ENCODE data around the gene ABLIM2.

The ABLIM2 gene

DNA sequence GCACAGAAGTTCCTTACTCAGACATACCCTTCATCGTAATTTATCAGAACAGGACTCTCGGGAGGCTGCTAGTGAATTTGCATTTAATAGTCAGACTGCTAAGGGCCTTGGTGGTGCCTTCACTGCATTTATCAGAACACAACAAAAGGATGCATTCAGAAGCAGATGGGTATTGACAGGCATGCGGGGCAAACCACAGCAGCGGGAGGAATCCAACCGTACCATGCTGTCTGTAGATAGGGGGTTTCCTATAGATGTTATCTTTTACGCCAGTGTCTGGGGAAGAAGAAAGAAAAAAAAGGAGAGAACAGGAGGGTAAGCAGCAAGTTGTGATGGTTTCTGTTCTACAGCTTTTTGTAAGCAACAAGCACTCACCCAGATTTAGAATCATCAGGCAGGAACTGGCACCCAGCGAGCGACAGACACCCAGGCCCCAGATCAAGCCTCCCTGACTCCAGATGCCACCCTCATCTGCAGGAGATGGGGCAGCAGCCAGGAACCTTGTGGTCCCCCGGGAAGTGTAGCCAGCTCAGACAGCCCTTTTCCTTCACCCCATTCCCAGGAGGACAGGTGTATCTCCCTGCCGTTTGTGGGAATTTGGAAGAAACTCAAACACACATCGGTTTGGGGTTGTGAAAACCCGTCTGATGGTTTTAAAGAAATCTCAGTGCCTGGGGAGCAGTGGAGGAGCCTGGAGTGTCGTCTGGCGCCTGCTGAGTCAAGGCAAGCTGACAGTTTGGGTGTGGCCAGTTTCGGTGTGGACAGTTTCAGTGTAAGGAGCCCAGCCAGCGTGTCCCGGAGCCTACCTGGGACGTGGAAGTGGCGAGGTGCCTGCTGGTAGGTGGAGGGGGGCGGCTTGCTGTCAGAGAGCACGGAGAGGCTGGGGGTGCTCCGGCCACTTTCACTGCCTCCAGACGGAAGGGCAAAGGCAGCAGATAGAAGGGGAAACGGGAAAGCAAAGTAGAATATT lies 138.9 kb downstream of the ABLIM2 start:
- DNase-seq: no peak

DNA sequence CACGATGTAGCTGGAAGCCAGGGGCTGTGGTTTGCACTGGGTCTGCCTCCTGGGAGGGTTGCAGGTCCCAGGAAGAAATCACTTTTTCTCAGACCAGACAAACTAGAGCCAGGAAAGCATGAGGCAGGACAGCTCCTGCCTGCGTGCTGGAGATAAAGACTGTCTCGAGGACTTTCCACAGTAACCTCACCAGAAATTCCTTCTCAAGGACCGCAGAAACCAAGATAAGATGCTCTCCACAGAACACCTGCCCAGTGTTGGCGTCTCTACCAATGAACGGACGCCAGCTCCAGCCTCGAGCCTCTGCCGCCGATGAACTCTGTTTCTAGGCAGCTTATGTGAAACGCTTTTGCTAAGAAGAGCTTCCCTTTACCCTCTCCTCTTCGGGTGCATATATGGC lies 142.1 kb downstream of the ABLIM2 start:
- no peak for DNase-seq

DNA sequence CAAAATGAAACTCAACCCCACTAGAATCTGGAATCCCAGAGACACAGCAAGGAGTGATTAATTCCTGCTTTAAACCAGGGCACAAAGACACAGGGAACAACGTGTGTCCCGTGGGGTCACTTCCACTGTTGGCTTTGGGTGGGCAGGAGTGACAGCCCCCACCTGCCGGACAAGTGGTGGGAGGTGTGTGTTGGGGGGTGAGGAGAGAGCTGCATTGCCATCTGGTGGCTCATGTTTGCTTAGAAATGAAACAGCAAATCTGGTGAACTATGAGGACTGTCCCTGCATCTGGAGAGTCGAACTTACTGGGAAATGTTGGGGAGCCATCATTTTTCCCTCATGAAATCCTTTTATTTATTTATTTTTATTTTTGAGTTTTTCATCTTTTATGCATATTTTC lies 143.1 kb downstream of the ABLIM2 start:
- DNase-seq: no peak

DNA sequence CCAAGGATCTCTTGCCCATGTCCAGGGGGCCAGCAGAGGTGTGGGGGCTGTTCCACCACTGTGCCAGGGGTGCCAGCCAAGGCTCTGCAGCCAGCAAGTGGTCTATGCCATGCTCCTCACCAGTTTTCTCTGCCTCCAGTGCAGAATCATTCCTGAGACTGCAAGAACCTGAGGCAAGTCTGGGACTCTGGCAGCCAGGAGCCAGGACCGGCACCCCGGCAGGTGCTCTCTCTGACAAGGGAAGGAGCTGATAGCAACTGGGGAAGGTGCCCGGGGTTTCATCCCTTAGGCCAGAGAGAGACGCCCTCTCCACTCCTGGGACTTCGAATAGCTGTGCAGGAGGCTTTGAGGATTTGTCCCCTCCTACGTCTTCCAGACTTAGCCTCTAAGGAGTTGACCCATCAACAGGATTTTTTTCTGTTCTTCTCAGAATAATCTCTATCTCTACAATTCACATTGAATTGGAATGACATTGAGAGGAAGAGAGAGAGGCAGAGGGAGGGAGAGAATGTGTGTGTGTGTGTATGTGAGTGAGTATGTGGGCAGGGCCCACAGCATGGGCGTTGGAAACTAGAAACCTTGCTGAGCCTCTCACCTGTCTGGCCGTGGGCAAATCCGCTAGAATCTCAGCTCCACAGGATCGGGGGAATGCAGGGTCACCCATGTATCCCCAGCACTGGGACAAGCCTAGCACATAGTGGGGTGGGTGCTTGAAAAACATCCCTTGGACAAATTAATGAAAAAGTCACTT lies 144.5 kb downstream of the ABLIM2 start:
- no peak for DNase-seq

DNA sequence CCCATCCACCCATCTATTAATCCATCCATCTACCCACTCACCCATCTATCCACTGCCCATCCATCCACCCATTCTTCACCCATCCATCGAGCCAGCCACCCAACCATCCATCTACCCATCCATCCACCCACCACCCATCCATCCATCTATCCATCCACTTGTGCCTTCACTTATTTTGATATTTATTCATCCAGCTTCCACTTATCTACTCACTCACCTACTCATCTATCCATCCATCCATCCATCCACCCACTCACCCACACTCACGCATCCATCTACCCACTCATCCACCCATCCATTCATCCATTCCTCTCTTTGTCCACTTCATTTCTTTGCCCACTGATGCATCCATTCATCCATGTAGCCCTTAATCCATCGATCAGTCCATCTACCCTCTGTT lies 146.1 kb downstream of the ABLIM2 start:
- no peak for DNase-seq

DNA sequence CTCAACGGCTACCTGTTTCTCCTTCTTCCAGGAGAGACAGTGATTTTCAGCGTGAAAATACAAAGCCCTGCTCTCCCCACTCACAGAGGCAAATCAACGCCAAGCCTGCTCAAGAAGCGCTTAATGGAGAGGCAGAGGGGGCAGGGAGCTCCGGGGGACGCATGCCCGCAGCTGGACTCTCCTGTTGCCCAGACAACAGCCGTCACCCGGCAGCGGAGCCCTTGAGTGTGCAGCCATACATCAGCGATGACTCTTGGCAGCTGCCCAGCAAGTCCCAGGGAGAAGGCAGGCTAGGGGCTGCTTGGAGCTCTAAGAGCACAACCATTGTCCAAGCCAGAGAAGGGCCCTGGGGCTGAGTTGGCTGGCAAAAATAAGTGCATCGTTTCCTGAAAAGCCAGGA lies 148.0 kb downstream of the ABLIM2 start:
- DNase-seq: no peak

DNA sequence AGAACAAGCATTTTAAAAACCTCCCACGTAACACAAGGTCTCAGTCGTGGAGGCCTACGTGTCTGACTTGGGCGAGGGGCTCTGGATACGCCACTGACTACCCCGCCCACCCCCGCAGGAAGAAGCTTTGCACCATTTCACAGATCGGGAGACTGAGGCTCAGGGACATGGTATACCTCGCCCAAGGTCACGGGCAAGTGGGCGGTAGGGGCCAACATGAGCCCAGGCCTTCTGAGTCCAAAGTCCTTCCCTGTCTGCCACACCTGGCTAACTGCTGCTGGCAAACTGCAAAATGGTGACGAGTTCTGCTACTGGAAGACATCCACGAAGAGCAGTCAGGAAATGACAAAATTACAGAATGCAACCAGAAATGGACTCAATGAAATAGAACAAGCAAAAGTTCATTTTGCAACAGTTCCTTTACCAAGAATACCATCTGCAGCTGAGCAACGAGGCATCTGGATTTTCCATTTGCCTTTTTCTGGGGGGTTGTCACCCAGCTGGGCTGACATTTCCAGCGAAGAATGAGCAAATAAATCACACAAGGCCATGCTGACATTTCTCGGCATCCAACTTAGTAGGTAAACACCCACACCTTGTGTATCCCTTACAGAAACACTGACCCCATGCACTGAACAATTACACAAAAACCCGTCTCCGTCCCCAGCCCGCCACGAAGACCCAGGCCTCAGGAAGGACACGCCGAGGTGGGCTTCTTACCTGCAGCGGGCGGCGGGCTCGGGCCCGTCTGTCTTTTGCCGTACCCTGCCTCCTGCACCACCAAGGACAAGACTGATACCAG lies 148.7 kb downstream of the ABLIM2 start:
- no peak for DNase-seq

DNA sequence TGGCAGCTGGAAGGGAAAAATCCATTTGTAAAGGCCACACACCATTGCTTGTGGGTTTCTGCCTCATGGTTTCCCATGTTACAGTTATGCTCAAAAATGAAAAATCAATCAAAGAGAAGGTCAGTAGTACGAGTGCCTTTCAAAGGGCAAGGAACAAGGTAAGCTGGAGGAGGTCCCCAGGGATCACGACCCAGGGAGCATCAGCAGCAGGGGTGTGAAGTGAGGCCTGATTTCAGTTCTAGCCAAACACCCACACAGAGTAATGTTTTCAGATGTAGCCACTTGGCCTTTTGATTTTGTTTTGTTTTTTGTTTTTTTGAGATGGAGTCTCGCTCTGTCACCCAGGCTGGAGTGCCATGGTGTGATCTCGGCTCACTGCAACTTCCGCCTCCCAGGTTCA lies 149.5 kb downstream of the ABLIM2 start:
- no peak for DNase-seq

DNA sequence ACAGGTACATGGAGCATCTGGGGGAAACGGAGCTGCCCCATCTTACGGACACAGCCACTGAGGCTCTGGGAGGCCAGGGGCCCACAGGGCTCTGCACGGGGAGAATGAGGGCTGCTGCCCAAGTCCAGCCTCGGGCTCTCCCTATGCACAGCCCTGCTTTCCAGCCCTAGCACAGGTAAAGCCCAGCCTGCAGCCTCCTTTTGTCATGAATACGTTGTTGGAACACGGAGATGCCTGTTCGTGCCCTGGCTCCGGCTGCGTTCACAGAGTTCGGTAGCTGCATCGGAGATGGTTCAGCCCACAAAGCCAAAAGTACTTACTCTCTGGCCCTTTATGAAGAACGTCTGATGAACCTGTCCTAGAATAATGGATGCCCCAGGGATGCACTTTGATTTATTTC lies 150.2 kb downstream of the ABLIM2 start:
- DNase-seq: no peak

DNA sequence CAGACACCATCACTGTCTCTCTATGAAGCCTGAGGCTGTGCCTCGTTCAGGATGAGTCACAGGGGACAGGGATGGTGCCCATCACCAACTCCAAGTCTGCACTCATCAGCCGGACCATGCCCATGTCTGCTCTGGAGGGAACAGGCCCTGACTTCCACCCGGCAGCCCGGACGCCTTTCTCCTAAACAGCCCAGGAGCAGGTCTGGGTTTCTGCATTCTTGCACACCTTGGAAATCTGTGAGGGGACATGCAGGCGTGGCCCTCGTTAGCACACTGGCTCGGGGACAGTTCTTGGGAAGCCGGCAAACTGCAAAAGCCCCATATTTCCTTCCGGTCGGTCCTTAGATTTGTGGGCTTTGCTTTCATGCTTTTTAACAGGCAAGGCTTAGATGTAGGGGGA lies 151.0 kb downstream of the ABLIM2 start:
- DNase-seq: no peak

DNA sequence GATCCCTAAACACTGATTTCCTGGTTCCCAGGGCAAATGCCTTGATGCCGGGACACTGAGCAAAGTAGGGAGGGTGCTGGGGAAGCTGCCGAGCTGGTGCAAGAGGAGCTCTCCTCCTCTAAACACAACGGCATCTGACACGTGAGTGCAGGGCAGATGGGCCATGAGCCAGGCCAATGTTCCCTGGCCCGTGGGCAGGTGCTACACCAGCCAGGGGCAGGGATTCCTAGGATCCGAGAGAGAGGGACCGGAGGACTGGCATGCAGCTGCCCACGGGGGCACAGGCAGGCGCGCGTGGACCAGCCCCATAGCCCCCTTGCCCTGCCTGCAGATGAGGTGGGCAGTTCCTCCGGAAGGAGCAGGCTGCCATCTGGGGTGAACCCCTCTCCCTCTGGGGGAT lies 152.1 kb downstream of the ABLIM2 start:
- no peak for DNase-seq

DNA sequence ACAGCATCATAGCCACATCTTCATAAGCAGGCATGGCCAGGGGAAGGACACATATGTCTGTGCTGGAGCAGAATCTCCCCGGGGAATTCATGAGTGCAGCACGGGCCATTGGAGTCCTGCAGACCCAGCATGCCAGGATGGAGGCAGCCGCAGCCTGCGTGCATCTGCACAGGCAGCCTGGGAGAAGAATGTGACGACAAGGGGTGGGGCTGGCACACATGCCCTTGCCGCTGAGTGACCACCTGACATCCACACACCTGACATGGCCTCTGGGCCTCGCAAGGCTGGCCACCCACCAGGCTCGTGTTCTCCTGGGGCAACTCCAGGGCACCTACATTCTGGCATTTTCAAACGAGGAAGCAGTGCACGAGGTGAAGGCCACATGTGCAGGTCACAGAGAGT lies 152.8 kb downstream of the ABLIM2 start:
- no peak for DNase-seq

DNA sequence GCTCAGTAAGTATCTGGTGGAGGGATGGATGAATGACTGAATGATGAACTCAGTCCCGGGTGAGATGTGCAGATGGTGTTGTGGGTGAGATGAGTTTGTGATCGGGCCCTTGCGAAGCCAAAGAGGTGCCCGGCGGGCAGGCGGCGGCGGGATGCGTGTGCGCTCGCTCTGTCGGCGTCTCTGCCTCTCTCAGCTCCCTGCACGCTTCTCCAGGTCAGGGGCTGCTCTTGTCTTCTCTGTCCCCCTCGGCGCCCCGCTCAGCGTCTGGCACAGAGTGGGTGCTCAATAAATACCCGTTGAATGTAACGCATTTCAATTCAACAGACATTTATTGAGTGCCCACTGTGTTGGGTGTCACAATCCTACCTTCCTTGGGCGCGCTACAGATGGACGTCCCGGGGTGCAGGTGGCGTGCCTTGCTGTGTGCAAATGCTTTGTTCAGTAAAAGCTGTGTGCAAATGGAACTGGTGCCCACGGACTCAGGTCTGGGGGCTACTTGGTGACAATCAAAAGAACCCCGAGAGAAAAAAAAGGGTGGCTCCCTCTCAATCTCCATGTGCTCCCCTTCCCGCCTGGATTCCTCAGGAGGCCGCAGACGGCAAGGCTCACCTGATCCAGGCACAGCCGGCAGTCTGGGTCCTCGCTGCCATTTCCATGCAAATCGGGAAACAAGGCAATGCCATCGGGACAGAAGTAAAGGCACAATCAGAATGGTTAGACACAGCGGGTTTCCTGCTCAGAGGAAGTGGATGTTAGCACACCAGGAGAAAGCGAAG lies 153.4 kb downstream of the ABLIM2 start:
- DNase-seq: no peak

DNA sequence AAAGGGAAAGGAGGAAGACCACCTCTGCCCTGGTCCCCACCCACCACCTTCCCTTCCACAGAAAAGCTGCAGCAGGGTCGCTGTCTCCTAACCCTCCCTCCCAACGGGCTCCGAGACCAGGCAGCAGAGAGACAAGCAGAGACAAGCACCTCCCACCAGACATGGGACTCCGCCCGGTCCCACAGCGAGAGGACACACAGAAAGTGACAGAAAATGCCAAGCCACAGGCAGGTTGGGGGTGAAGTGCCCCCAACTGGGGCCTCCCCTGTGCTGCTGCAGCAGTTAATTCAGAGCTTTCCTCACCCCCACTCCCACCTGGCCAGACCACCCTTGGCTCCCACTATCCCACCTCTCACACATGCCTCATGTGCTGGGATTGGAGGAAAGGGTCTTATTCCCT lies 154.5 kb downstream of the ABLIM2 start:
- no peak for DNase-seq

DNA sequence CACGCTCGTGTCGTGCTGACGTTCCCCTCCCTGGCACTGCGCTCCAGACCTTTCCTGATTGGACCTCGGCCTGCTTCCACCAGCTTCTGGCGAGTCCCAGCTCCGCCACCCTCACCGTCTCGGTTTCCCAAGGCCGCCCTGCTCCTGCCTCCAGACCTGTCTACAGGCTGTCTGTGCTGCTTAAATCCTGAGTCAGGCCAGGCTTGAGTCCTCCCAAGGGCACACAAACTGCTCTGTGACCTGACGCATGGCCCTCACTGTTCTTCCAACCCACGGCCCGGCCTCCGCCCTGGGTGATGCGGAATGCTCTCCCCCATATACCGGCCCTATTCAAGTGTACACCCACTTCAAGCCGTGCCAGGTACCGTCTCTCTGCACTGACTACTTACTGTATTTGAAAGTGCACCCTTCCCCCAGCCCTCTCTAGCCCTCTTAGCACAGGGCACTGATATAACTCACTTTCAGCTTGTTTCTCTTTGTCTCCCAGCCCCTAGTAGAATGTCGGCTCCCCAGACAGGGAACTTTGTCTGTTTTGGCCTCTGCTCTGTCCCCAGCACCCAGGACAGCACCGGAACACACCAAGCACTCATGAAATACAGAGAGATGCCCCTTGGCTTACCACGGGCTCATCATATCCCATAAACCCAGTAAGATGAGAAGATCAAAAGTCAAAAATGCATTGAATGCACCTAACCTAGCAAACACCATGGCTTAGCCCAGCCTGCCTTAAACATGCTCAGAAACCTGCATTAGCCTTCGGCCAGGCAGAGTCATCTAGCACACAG lies 155.9 kb downstream of the ABLIM2 start:
- DNase-seq: no peak

DNA sequence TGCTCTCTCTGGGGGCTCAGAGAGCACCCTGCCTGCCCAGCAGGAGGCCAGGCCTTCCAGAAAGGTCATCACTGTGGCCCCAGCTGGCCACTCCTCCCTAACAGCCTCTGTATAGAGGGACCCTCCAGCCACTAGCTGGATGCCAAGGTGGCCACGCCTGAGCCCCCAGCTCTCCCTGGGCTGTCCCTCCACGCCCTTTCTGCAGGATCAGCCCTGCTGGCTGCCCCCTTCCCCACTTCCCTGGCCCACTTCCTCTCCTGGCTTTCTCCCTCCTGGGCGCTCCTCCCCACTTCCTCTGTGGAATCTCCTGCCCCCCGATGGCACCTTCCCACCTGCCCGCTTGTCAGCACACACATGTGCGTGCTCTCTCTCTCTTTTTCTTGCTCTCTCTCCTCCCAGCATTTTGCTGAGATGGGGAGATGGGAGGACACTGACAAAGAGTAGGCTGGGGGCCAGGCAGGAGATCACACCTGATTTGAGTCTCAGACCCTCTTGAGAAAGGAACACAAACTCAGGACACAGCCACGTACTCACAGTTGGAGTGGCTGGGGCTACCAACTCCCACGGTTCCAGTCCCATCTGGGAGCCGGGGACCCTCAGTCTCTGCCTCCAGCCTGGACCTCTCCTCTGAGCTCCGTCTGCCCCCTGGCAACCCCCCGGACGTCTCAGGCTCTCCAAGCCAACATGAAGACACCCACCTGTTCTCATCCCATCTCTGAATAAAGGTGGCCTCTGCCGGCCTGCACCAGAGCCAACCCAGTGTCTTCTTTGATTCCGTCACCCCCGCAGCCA lies 156.9 kb downstream of the ABLIM2 start:
- no peak for DNase-seq

DNA sequence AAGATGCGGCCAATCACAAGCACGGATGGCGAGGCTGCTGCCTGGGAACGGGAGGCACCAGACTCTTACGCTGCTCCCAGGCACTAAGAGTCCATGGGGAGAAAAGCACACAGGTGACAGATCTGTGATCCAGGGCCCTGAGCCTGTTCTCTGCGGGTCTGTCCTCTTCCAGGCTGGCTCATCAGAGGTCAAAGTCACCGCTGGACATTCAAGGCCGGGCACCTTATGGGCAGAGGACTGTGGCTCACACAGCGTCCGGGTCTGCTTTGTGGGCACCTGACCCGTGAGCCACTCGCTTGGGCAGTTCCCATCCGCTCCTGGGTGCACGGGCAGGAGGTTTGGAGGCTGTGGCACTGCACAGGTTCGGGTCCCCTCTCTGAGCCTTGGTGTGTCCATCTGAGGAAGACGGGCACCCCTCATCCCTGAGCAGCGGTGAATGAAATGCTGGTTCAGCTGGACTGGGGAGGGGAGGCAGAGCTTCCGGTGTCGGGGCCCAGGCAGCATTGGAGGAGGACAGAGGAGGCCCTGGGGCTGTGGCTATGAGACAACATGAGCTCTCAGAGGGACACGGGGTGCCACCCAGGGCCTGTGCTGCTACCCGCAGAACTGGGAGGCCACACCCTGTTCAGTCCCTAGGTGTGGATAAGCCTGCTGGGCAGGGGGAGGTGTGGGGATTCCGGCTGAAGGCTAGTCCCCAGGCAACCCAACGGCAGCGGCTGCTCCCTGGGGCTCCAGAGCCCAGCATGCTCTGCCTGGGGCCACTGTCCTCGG lies 157.7 kb downstream of the ABLIM2 start:
- no peak for DNase-seq

DNA sequence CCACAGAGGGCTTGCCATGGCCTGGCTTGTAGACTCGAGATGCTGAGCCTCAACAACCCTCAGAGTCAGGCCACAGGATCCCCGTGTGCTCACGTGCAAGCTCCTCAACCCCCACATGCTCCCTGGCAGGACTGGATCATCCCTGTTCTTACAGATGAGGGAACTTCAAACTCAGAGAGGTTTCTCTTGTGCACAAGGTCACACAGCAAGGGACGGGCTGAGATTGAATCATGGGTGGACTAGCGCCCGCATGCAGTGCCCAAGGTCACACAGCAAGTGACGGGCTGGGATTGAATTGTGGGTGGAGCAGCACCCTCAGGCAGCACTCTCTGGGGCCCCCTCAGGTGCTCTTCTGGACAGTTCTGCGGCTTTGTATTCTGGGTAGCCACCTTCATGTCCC lies 158.4 kb downstream of the ABLIM2 start:
- no peak for DNase-seq

DNA sequence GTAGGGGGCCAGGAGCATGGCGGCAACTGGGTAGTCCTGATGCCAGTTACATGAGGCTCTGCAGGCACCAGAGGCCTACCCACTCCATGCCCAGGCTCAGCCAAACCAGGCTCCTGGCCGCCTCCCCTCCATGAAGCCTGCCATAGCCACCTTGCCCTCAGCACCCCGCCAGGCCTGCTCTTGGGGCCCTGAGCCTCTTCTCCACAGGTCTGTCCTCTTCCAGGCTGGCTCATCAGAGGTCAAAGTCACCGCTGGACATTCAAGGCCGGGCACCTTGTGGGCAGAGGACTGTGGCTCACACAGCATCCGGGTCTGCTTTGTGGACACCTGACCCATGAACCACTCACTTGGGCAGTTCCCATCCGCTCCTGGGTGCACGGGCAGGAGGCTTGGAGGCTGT lies 158.9 kb downstream of the ABLIM2 start:
- no peak for DNase-seq

DNA sequence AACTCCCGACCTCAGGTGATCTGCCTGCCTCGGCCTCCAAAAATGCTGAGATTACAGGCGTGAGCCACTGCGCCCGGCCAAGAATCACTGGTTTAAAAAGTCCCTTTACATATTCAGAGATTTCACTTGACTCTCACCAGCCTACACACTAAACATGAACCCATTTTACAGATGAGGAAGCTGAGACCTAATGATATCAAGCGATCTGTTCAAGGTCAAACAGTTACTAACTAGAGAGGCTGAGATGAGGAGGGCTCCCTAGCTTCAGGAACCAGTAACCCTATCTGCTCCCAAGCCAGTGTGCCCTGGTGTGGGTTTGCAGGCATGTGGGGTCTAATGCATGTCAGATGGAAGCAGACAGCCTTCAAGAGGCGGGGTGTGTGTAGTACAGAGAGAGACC lies 159.3 kb downstream of the ABLIM2 start:
- DNase-seq: no peak

All from activated gamma-delta T cell (primary cell).